ENCODE data around the gene NUP153. TPM values are rescaled to one million over a fixed set of nuclear protein-coding genes. Genes with fewer than 3 reads are reported as not detected.

Gene NUP153
- total and polyA plus RNA-seq, 2 of the 8 experiments (the other 6 are each of a cell fraction or from before 2014, with no cell fraction given): 47.0 to 84.8 TPM

DNA sequence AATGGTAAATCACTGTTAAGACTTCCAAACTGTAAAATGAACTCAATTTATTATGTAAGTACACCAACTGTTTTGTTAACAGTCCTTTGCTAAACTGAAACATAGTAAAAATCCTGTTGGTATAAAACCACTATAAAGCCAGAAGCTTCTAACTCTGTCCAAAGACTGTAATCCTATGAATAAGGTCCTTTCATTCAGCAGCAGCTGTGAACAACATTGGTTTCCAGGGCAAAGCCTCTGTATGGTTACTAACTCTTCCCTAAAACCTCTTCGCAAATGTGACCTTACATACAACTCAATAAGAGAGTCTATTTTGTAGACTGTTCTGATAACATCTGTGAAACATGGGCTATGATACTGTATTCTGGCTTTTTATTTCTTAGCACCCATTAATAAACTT is 40.1 kb downstream of the NUP153 start (continued):
- TF ChIP-seq YY1 (IDR thresholded peaks at IDR 0.05; ENCODE audit: low read depth, low read length) (no peak), BCL11A (IDR thresholded peaks at IDR 0.05; ENCODE audit: low read depth in 2 of 2, low read length in 2 of 2) (no peak)
